GM21529 (cell line): Measurements from ENCODE around the gene RNF223.
"Not testable (repeated sequence)": the region's sequence is repeated elsewhere in the genome, so short reads cannot be mapped to it uniquely, and the experiment has no call there.

ENCODE experiments used
- ATAC-seq: cut with Tn5 transposase; IDR thresholded peaks from one replicate; pipeline ENCODE4 v1.9.1; 2021; ENCODE audit not compliant: unreplicated experiment

Gene RNF223

GRCh38 chr1:1031659-1032235, 42.4 kb downstream of the RNF223 start:
- ATAC-seq = no peak

GRCh38 chr1:1030867-1031658, 43.0 kb downstream of the RNF223 start:
- ATAC-seq = not testable (repeated sequence)

GRCh38 chr1:1027791-1028190, 46.3 kb downstream of the RNF223 start:
- no peak for ATAC-seq

- no peak for ATAC-seq
Measured at GRCh38 chr1:1026599-1027413, 47.3 kb downstream of the RNF223 start.

GRCh38 chr1:1025730-1026129, 48.4 kb downstream of the RNF223 start:
- no peak for ATAC-seq

- no peak for ATAC-seq
Measured at GRCh38 chr1:1024771-1025699, 49.1 kb downstream of the RNF223 start.

GRCh38 chr1:1024149-1024770, 49.8 kb downstream of the RNF223 start:
- ATAC-seq = no peak

GRCh38 chr1:1023700-1024099, 50.4 kb downstream of the RNF223 start:
- no peak for ATAC-seq

GRCh38 chr1:1022302-1023009, 51.6 kb downstream of the RNF223 start:
- no peak for ATAC-seq

- no peak for ATAC-seq
Measured at GRCh38 chr1:1021920-1022259, 52.2 kb downstream of the RNF223 start.

- no peak for ATAC-seq
Measured at GRCh38 chr1:1021010-1021919, 52.8 kb downstream of the RNF223 start.
